Psoas muscle (tissue), 8 donors: Measurements from ENCODE around the gene GALNTL6. TPM values are rescaled to one million over a fixed set of nuclear protein-coding genes. Genes with fewer than 3 reads are reported as not detected.

ENCODE experiments used
- ATAC-seq, 4 donors: fragments of 200-7000 bp; cut with Tn5 transposase; one replicate each; pipeline ENCODE4 v1.9.1; 2020; ENCODE audit warnings: moderate library complexity in 3 of 4, mild to moderate bottlenecking in 2 of 4
- DNase-seq, 2 donors: peaks; one replicate each; pipeline ENCODE4 v3.0.0-alpha.2; 2020
- H3K27ac ChIP-seq: fragments of 200-600 bp; one replicate; pipeline ENCODE4 v1.8.0; 2022
- H3K27me3 ChIP-seq, 3 donors: fragments of 200-600 bp in 1 of 3; one replicate each; pipeline versions ENCODE4 v1.6.1 to v1.8.0; 2013 to 2022; ENCODE audit warnings: low read length in 2 of 3, mild to moderate bottlenecking in 2 of 3, moderate library complexity in 1 of 3; ENCODE audit not compliant: insufficient read depth in 3 of 3
- H3K36me3 ChIP-seq, 2 donors: fragments of 200-600 bp in 1 of 2; one replicate each; pipeline versions ENCODE4 v1.6.1 to v1.8.0; 2013 to 2022; ENCODE audit warnings: low read depth in 1 of 2, mild to moderate bottlenecking in 1 of 2, moderate library complexity in 1 of 2; ENCODE audit not compliant: insufficient read depth in 1 of 2
- H3K4me1 ChIP-seq: fragments of 200-600 bp; one replicate; pipeline ENCODE4 v1.8.0; 2022
- H3K4me3 ChIP-seq: fragments of 200-600 bp; one replicate; pipeline ENCODE4 v1.8.0; 2022; ENCODE audit warnings: mild to moderate bottlenecking
- H3K9me3 ChIP-seq: fragments of 200-600 bp; one replicate; pipeline ENCODE4 v1.8.0; 2022
- WGBS, 3 donors: extraction: QIAGEN DNeasy Blood & Tissue Kit; methylation state at CpG; one replicate each; pipeline versions ENCODE4 v1.1.6 to v1.1.7; 2013; 5-methylcytosine and 5-hydroxymethylcytosine counted together
- intact Hi-C, 2 donors: fragments of 100-400 bp; cut with DNase I; formaldehyde crosslinking; loops; one replicate each; pipeline versions ENCODE4 v1.11.0 to v1.14.2; 2022
- polyA plus RNA-seq, 3 donors: library from polyadenylated mRNA; stranded (reverse); fragments of 200-250 nt; gene quantifications; one replicate each; pipeline ENCODE4 v1.2.3, GENCODE V29; 2013
- total RNA-seq, 4 donors: library from RNA; stranded (reverse); fragmentation: NEBNext Ultra II Directional in 2 of 4; extraction: Animal tissue kit (Norgen Biotek cat#: 25700) in 2 of 4; gene quantifications; one replicate each; pipeline versions ENCODE4 v1.2.1 to v1.2.4, GENCODE V29; 2021 to 2023
- TF ChIP-seq, protein P1 (sequence below): fragments of 200-600 bp; IDR thresholded peaks from one replicate; pipeline ENCODE4 v1.8.0; 2022; ENCODE audit warnings: antibody characterized with exemption
- donor health status: healthy with polysubstance abuse.
- donor health status: DM: no; HTN: no; CAD: no; lungs with moderate emphysema.
- donor health status: Bipolar disorder and iron deficiency.
- donor health status: healthy.
- donor health status: DM: yes; HTN: yes; CAD: no.
- donor health status: DM: no; HTN: no; CAD: no.
- donor health status: DM: no; HTN: no; CAD: no.
- donor health status: DM: yes; HTN: yes; CAD: no.

Gene GALNTL6
- total and polyA plus RNA-seq, 7 donors: 0.01 to 0.91 (median 0.21) TPM; not detected in 3

DNA sequence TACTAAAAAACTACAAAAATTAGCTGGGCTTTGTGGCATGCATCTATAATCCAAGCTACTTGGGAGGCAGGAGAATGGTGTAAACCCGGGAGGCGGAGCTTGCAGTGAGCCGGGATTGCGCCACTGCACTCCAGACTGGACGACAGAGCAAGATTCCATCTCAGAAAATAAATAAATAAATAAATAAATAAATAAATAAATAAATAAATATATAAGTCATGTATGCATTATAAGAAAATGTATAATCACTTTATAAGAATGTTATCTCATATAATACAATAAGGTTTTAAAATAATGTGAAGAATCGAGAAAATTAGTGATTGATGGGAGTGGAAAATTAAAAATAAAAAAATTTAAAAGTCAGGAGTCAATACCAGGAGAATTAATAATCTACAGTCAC, 127.5 kb downstream of the GALNTL6 start:
- Histone ChIP-seq H3K4me3 (no peak overlapping the region), H3K27me3 (no peaks in the 10 kb centered on the region), H3K36me3 (no peaks in the 10 kb centered on the region), H3K4me1 (no peaks in the 10 kb centered on the region), H3K9me3 (no peaks in the 10 kb centered on the region), H3K27ac (no peak overlapping the region)
- TF ChIP-seq, protein P1, sequence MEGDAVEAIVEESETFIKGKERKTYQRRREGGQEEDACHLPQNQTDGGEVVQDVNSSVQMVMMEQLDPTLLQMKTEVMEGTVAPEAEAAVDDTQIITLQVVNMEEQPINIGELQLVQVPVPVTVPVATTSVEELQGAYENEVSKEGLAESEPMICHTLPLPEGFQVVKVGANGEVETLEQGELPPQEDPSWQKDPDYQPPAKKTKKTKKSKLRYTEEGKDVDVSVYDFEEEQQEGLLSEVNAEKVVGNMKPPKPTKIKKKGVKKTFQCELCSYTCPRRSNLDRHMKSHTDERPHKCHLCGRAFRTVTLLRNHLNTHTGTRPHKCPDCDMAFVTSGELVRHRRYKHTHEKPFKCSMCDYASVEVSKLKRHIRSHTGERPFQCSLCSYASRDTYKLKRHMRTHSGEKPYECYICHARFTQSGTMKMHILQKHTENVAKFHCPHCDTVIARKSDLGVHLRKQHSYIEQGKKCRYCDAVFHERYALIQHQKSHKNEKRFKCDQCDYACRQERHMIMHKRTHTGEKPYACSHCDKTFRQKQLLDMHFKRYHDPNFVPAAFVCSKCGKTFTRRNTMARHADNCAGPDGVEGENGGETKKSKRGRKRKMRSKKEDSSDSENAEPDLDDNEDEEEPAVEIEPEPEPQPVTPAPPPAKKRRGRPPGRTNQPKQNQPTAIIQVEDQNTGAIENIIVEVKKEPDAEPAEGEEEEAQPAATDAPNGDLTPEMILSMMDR: no peak
- WGBS, 3 donors: 93 to 97% (median 95%) methylated on average over 6 of the region's 6 CpGs
- intact Hi-C loops: no loop called here
- DNase-seq (no peak), ATAC-seq (no peak)

DNA sequence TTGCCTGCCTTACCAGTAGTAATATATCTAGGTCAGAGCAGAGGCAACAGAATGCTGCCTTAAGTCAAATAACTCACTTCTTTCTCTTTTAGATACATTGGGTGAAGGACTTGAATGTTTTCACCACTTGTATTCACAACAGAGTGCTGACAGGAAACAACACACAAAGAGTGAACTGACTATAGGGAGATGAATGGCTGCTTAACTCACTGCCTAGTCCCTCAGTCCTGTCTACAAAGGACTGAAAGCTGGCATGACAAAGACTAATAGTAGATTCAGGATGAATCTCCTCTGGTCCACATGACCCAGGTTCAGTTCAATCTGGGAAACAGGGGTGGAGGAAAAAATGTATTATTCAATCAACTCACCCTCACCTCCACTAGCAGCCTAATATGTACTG, 134.2 kb downstream of the GALNTL6 start:
- ATAC-seq (no peak), DNase-seq (no peak)
- Histone ChIP-seq H3K4me1 (no peaks in the 10 kb centered on the region), H3K9me3 (no peaks in the 10 kb centered on the region), H3K27ac (no peak overlapping the region), H3K36me3 (no peaks in the 10 kb centered on the region), H3K4me3 (no peak overlapping the region), H3K27me3 (no peaks in the 10 kb centered on the region)
- intact Hi-C loops: no loop called here
- TF ChIP-seq, protein P1: no peak

DNA sequence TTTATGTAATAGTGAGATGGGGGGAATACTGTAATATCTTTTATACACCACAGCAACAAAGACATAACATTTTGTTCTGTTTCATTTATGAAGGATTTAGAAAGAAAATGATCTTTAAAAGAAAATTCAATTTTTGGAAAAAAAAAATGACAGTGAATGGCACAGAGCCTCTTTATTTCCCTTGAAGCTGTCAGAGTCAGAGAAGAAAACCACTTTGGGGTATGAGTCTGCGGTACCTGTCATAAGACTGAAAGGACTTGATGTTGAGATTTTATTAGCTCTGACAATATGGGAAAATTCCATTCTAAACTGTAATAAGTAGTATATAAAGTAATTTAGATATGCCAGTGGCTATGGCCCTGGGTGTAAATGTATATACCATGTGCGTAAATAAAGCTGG, 134.8 kb downstream of the GALNTL6 start:
- TF ChIP-seq, protein P1: no peak
- 89 to 91% (median 90%) methylated on average over 2 of the region's 2 CpGs for WGBS, 3 donors
- H3K4me3 ChIP-seq: no peak overlapping the region
- intact Hi-C loops: no loop called here
- H3K27me3 ChIP-seq: no peaks in the 10 kb centered on the region
- no peaks in the 10 kb centered on the region for H3K4me1 ChIP-seq
- no peaks in the 10 kb centered on the region for H3K36me3 ChIP-seq
- no peak overlapping the region for H3K27ac ChIP-seq
- DNase-seq (no peak), ATAC-seq (no peak)
- no peaks in the 10 kb centered on the region for H3K9me3 ChIP-seq

DNA sequence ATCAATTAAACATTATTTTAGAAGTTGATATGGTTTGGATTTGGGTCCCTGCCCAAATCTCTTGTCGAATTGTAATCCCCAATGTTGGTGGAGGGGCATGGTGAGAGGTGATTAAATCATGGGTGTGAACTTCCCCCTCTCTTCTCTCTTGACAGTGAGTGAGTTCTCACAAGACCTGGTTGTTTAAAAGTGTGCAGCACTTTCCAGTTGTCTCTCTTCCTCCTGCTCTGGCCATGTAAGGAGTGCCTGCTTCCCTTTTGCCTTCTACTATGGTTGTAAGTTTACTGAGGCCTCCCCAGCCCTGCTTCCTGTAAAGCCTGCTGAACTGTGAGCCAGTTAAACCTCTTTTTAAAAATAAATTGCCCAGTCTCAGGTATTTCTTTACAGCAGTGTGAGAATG, 141.4 kb downstream of the GALNTL6 start:
- DNase-seq: no peak
- Histone ChIP-seq H3K27ac (no peak overlapping the region), H3K4me1 (no peaks in the 10 kb centered on the region), H3K4me3 (no peak overlapping the region), H3K27me3 (no peaks in the 10 kb centered on the region), H3K9me3 (no peaks in the 10 kb centered on the region), H3K36me3 (no peaks in the 10 kb centered on the region)
- ATAC-seq: no peak
- WGBS, 3 donors: 31 to 45% (median 31%) methylated on average over 1 of the region's 1 CpG
- TF ChIP-seq, protein P1: no peak
- intact Hi-C loops: no loop called here

DNA sequence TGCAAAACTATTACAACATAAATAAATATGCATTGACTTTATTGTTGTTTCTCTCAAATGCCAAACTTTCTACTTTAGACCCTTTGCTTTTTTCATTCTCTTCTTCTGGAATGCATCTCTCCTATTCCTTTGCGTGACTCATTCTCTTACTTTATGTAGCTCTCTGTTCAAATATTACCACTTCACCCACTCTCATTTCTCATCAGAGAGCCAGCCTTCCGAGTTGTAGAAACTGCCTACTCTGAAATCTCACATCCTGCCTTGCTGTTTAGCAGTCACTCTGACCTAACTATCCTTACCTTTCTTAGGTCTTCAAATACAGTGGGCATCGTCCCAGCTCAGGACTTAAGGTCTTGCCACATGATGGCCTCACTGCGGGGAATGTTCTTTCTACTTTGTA, 143.5 kb downstream of the GALNTL6 start:
- WGBS, 3 donors: 72 to 77% (median 77%) methylated on average over 4 of the region's 4 CpGs
- Histone ChIP-seq H3K9me3 (no peaks in the 10 kb centered on the region), H3K36me3 (no peaks in the 10 kb centered on the region), H3K4me3 (no peak overlapping the region), H3K4me1 (no peaks in the 10 kb centered on the region), H3K27me3 (no peaks in the 10 kb centered on the region), H3K27ac (no peak overlapping the region)
- intact Hi-C loops: no loop called here
- TF ChIP-seq, protein P1: no peak
- no peak for ATAC-seq
- no peak for DNase-seq
